HG02759 (cell line): ENCODE results near the gene TMEM174.
A peak's percentile ranks its signal among the peaks of the same experiment; 100 is the strongest.

Experiments used
- ATAC-seq: cut with Tn5 transposase; IDR thresholded peaks from one replicate; pipeline ENCODE4 v1.9.1; 2021; ENCODE audit warnings: mild to moderate bottlenecking, moderate library complexity; ENCODE audit not compliant: unreplicated experiment

TMEM174 gene

GRCh38 chr5:73152411-73153388 lies 20.3 kb upstream of the TMEM174 start:
- ATAC-seq, result no peak

GRCh38 chr5:73153513-73153912 lies 19.5 kb upstream of the TMEM174 start:
- ATAC-seq, result no peak

- no peak for ATAC-seq
Observed at GRCh38 chr5:73154208-73155006, 18.6 kb upstream of the TMEM174 start.

- no peak for ATAC-seq
Observed at GRCh38 chr5:73155271-73156222, 17.4 kb upstream of the TMEM174 start.

GRCh38 chr5:73157414-73158303 lies 15.3 kb upstream of the TMEM174 start:
- no peak for ATAC-seq

GRCh38 chr5:73158313-73158712 lies 14.7 kb upstream of the TMEM174 start:
- no peak for ATAC-seq

- peak; percentile 83 for ATAC-seq
Observed at GRCh38 chr5:73160239-73160671, 12.7 kb upstream of the TMEM174 start.

GRCh38 chr5:73170522-73170921 lies 2.5 kb upstream of the TMEM174 start:
- no peak for ATAC-seq

- ATAC-seq, result no peak
Observed at GRCh38 chr5:73171495-73171894, 1.5 kb upstream of the TMEM174 start.

- ATAC-seq, result no peak
Observed at GRCh38 chr5:73174100-73174815, 1.3 kb downstream of the TMEM174 start.

- ATAC-seq, result no peak
Observed at GRCh38 chr5:73176250-73176649, 3.3 kb downstream of the TMEM174 start.

- ATAC-seq, result no peak
Observed at GRCh38 chr5:73178265-73178664, 5.3 kb downstream of the TMEM174 start.

GRCh38 chr5:73179730-73180129 lies 6.7 kb downstream of the TMEM174 start:
- ATAC-seq, result no peak

- ATAC-seq, result no peak
Observed at GRCh38 chr5:73180566-73180965, 7.6 kb downstream of the TMEM174 start.

- ATAC-seq, result no peak
Observed at GRCh38 chr5:73182307-73182706, 9.3 kb downstream of the TMEM174 start.

- ATAC-seq, result no peak
Observed at GRCh38 chr5:73183000-73183399, 10.0 kb downstream of the TMEM174 start.

- no peak for ATAC-seq
Observed at GRCh38 chr5:73183481-73183891, 10.5 kb downstream of the TMEM174 start.

GRCh38 chr5:73186976-73187375 lies 14.0 kb downstream of the TMEM174 start:
- ATAC-seq, result no peak
